Measurements from ENCODE around the gene DNAAF1.
A peak's percentile ranks its signal among the peaks of the same experiment; 100 is the strongest.

Gene DNAAF1

GRCh38 chr16:84161801-84162200 lies 16.7 kb downstream of the DNAAF1 start:
- DNase-seq = no peak

- no peak for DNase-seq
Observed at GRCh38 chr16:84165746-84166145, 20.6 kb downstream of the DNAAF1 start.

- no peak for DNase-seq
Observed at GRCh38 chr16:84166796-84167695, 21.9 kb downstream of the DNAAF1 start.

- no peak for DNase-seq
Observed at GRCh38 chr16:84169765-84170310, 24.7 kb downstream of the DNAAF1 start.

- no peak for DNase-seq
Observed at GRCh38 chr16:84174396-84174795, 29.3 kb downstream of the DNAAF1 start.

GRCh38 chr16:84175350-84176081 lies 30.4 kb downstream of the DNAAF1 start:
- peak; percentile 25 for DNase-seq

GRCh38 chr16:84176192-84177053 lies 31.3 kb downstream of the DNAAF1 start:
- no peak for DNase-seq

GRCh38 chr16:84177741-84178073 lies 32.6 kb downstream of the DNAAF1 start:
- no peak for DNase-seq

GRCh38 chr16:84178146-84178765 lies 33.1 kb downstream of the DNAAF1 start:
- no peak for DNase-seq

- no peak for DNase-seq
Observed at GRCh38 chr16:84178892-84179611, 33.9 kb downstream of the DNAAF1 start.

GRCh38 chr16:84179612-84180320 lies 34.7 kb downstream of the DNAAF1 start:
- no peak for DNase-seq

GRCh38 chr16:84180519-84181140 lies 35.5 kb downstream of the DNAAF1 start:
- DNase-seq = no peak

- no peak for DNase-seq
Observed at GRCh38 chr16:84181144-84181915, 36.2 kb downstream of the DNAAF1 start.

- no peak for DNase-seq
Observed at GRCh38 chr16:84182104-84182503, 37.0 kb downstream of the DNAAF1 start.

- no peak for DNase-seq
Observed at GRCh38 chr16:84182680-84183571, 37.8 kb downstream of the DNAAF1 start.

- DNase-seq = no peak
Observed at GRCh38 chr16:84183572-84183875, 38.4 kb downstream of the DNAAF1 start.

GRCh38 chr16:84183911-84184591 lies 38.9 kb downstream of the DNAAF1 start:
- no peak for DNase-seq

- DNase-seq = no peak
Observed at GRCh38 chr16:84184775-84185174, 39.7 kb downstream of the DNAAF1 start.
